Measurements from ENCODE around the gene DEPDC7. TPM values are rescaled to one million over a fixed set of nuclear protein-coding genes. Genes with fewer than 3 reads are reported as not detected.

Gene DEPDC7
- total RNA-seq, 3 donors from 2014 or later, result 0.59 to 0.98 (median 0.64) TPM

DNA sequence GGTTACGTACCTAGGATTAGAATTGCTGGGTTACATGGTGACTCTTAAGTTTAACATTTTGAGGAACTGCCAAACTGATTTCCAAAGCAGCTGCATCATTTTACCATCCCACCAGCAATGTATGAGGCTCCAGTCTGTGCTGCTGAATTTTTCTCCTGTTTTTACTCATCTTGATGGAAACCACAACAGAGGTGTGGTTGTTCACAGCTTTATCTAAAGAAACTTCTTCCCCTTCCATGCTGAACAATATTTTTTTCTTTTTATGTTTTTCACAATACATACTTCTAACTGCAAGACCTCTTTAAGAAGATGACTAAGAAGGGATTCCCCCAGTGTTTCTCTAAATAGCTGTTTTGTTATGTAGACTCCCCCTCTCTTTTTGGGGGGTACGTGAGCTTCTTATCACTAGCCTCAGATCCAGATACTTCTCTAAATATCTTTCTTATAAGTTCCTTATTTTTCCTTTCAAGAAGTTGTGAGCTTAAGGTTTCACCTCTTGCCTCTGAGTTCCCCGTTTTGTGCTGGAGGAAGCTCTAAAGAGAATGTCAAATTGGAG is 47.7 kb downstream of the DEPDC7 start:
- no peak for DNase-seq (ENCODE audit: low spot score in 2 of 2)
- Histone ChIP-seq H3K36me3 (no peaks in the 10 kb centered on the region), H3K9me3 (no peaks in the 10 kb centered on the region), H3K27ac (no peak overlapping the region), H3K27me3 (no peaks in the 10 kb centered on the region), H3K4me1 (no peaks in the 10 kb centered on the region), H3K4me3 (no peak overlapping the region)
- intact Hi-C loops (cut with DNase I; ENCODE audit: low total_unique reads), result no loop called here
- TF ChIP-seq, protein P1, sequence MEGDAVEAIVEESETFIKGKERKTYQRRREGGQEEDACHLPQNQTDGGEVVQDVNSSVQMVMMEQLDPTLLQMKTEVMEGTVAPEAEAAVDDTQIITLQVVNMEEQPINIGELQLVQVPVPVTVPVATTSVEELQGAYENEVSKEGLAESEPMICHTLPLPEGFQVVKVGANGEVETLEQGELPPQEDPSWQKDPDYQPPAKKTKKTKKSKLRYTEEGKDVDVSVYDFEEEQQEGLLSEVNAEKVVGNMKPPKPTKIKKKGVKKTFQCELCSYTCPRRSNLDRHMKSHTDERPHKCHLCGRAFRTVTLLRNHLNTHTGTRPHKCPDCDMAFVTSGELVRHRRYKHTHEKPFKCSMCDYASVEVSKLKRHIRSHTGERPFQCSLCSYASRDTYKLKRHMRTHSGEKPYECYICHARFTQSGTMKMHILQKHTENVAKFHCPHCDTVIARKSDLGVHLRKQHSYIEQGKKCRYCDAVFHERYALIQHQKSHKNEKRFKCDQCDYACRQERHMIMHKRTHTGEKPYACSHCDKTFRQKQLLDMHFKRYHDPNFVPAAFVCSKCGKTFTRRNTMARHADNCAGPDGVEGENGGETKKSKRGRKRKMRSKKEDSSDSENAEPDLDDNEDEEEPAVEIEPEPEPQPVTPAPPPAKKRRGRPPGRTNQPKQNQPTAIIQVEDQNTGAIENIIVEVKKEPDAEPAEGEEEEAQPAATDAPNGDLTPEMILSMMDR (IDR thresholded peaks at IDR 0.05), result no peak
- no peak for TF ChIP-seq POLR2A (IDR thresholded peaks at IDR 0.05)
- no peak for TF ChIP-seq POLR2AphosphoS5 (IDR thresholded peaks at IDR 0.05)

DNA sequence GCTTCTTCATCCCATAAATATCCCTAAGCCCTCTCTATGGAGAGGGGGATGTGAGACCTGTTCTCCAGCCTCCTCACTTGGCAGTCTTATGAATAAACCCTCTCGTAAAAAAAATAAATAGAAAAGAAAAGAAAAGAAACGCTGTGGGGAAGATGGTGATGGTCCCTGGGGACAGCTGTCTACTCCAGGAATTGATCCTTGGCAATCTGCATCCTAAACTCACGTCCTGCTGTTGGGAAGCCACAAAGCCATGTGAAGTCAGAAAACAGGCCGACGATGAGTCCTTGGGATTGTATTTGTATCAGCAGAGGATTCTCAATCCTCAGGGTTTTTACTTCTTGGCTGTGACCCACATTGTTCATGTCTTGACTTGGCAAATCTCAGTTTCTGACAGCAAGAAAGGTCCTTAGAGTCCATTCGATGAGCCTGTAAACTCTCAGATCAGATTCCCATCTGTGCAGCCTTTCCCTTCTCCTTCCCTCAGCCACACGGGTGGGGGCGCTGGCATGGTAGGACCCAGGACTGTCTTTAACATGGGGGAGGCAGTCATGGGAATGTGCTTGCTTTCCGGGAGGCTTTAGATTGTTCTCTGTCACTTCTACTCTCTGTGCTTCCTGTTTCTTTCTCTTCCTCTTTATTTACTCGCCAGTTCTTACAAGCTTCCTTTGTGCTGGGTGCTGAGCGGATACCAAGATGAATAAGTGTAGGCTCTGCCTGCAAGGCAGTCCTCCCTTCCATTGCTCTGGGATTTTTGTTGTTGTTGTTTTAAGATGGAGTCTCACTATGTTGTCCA is 48.6 kb downstream of the DEPDC7 start:
- H3K27ac ChIP-seq, result peak overlapping the region in 1 of 2 donors; percentile 56
- no peaks in the 10 kb centered on the region for H3K9me3 ChIP-seq
- no peaks in the 10 kb centered on the region for H3K4me1 ChIP-seq
- H3K27me3 ChIP-seq, result no peaks in the 10 kb centered on the region
- no peak overlapping the region for H3K4me3 ChIP-seq
- no peak for DNase-seq (ENCODE audit: low spot score in 2 of 2)
- intact Hi-C loops (cut with DNase I; ENCODE audit: low total_unique reads), result no loop called here
- no peak for TF ChIP-seq POLR2AphosphoS5 (IDR thresholded peaks at IDR 0.05)
- TF ChIP-seq POLR2A (IDR thresholded peaks at IDR 0.05), result no peak
- TF ChIP-seq, protein P1 (IDR thresholded peaks at IDR 0.05), result no peak
- H3K36me3 ChIP-seq, result no peaks in the 10 kb centered on the region

DNA sequence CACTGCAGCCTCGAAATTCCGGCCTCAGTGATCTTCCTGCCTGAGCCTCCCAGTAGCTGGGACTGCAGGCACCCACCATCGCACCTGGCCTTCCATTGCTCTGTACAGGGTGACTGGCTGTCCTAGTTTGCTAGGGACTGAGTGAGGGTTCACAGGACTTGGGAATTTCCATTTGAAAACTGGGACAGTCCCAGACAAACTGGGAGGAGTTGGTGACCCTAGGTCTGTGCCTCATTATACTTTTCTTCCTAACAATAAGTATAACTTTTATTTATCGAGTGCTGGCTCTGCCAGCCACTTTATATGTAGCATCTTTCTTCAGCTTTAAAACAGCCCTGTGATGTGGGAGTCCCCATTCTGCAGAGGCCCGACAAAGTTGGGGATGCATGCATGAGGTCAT is 49.2 kb downstream of the DEPDC7 start:
- no peak for TF ChIP-seq POLR2AphosphoS5 (IDR thresholded peaks at IDR 0.05)
- no peak for TF ChIP-seq POLR2A (IDR thresholded peaks at IDR 0.05)
- TF ChIP-seq, protein P1 (IDR thresholded peaks at IDR 0.05), result no peak
- intact Hi-C loops (cut with DNase I; ENCODE audit: low total_unique reads), result loop anchor here (5.0 kb wide), 1 partner anchor 103 kb away; no protein-coding TSS in a partner anchor
- no peaks in the 10 kb centered on the region for H3K36me3 ChIP-seq

DNA sequence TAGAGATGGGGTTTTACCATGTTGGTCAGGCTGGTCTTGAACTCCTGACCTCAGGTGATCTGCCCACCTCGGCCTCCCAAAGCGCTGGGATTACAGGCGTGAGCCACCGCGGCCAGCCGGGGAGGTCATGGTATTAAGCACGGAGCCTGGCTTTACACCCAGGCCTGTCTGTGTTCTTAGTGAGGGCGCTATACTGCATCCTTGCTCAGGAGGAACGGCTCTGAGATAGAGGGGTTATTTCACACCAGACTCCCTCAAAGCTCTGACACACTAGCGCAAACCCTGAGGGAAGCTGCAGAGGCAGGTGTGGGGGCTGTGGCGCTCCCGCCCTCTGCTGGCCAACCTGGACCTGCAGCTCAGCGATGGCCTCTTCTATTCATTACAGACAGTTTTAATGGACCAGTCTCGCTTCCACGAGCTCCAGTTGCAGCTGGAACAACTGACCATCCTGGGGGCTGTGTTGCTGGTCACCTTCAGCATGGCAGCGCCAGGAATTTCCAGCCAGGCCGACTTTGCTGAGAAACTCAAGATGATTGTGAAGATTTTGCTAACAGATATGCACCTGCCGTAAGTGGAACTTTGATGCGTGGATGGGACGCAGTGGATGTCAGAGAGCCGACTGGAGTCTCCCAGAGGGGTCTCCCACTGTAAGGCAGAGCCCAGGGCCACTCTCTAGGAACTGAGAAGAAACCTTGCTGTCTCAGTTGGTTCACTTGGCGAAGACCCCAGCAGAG is 49.9 kb downstream of the DEPDC7 start:
- no peaks in the 10 kb centered on the region for H3K9me3 ChIP-seq
- H3K4me3 ChIP-seq, result no peak overlapping the region
- TF ChIP-seq POLR2A (IDR thresholded peaks at IDR 0.05), result no peak
- TF ChIP-seq, protein P1 (IDR thresholded peaks at IDR 0.05), result peak; percentile 49 to 70 (median 50)
- intact Hi-C loops (cut with DNase I; ENCODE audit: low total_unique reads), result loop anchor here (5.0 kb wide), 1 partner anchor 103 kb away; no protein-coding TSS in a partner anchor
- H3K27me3 ChIP-seq, result no peaks in the 10 kb centered on the region
- H3K36me3 ChIP-seq, result no peaks in the 10 kb centered on the region
- H3K4me1 ChIP-seq, result no peaks in the 10 kb centered on the region
- DNase-seq (ENCODE audit: low spot score in 2 of 2), result peak; percentile 29 to 62
- H3K27ac ChIP-seq, result no peak overlapping the region

More for the DNA sequence above, 49.2 kb downstream of the DEPDC7 start:
- Histone ChIP-seq H3K4me1 (no peaks in the 10 kb centered on the region), H3K27ac (no peak overlapping the region), H3K9me3 (no peaks in the 10 kb centered on the region), H3K27me3 (no peaks in the 10 kb centered on the region), H3K4me3 (no peak overlapping the region)
- no peak for DNase-seq (ENCODE audit: low spot score in 2 of 2)

Measured in breast epithelium (tissue), 4 donors.